A549 (cell line): ENCODE results near the gene ARPC1A. TPM values are rescaled to one million over a fixed set of nuclear protein-coding genes. Genes with fewer than 3 reads are reported as not detected.

Source experiments
- ATAC-seq, 2 experiments: fragments of 200-7000 bp in 1 of 2; fragments of >200 bp in 1 of 2; cut with Nextera tagmentation in 1 of 2; cut with Tn5 transposase in 1 of 2; 3 replicates each; pipeline versions ENCODE4 v1.8.0 to v1.9.1; 2018 to 2020; ENCODE audit warnings: mild to moderate bottlenecking in 1 of 2, moderate library complexity in 1 of 2
- CTCF ChIA-PET: fragments of 300-600 bp; sonication (Branson Sonifier 250); formaldehyde crosslinking; extraction: SDS; loops from one replicate; lab custom pipeline; 2021; ENCODE audit warnings: antibody characterized with exemption, inconsistent platforms; lab: Yijun Ruan, JAX
- POLR2A ChIA-PET: fragments of 350-600 bp; formaldehyde crosslinking; extraction: SDS; loops from one replicate; lab custom pipeline; 2021; ENCODE audit warnings: antibody characterized with exemption, inconsistent platforms; lab: Yijun Ruan, JAX
- DNase-seq, 2 experiments: peaks; one replicate each; pipeline versions ENCODE4 v3.0.0 to v3.0.0-alpha.2; 2011 to 2016; ENCODE audit warnings: low read depth in 1 of 2, low spot score in 1 of 2
- FAIRE-seq: peaks from 2 replicates; lab custom pipeline; 2011; peaks lifted over from hg19 to GRCh38; lab: Jason Lieb, UNC
- H3K27ac ChIP-seq, 2 experiments: fragments of >200 bp; sonication (Bioruptor Twin); formaldehyde crosslinking; 3 replicates each; pipeline ENCODE4 v1.5.1; 2016 to 2017
- H3K4me1 ChIP-seq: fragments of >200 bp; sonication (Bioruptor Twin); formaldehyde crosslinking; 3 replicates; pipeline ENCODE4 v1.6.1; 2016
- H3K4me2 ChIP-seq: fragments of >200 bp; sonication (Bioruptor Twin); formaldehyde crosslinking; 3 replicates; pipeline ENCODE4 v1.6.1; 2016
- H3K4me3 ChIP-seq: fragments of >200 bp; sonication (Bioruptor Twin); formaldehyde crosslinking; 3 replicates; pipeline ENCODE4 v1.5.1; 2016
- H3K9me3 ChIP-seq: fragments of >200 bp; sonication (Bioruptor Twin); formaldehyde crosslinking; 3 replicates; pipeline ENCODE4 v1.6.1; 2016
- BCL3 ChIP-seq: fragments of >200 bp; sonication (Bioruptor Twin); formaldehyde crosslinking; IDR thresholded peaks from 3 replicates; pipeline ENCODE4 v1.6.1; 2016
- CBX8 ChIP-seq: fragments of 200-600 bp; sonication (generic); IDR thresholded peaks from 2 replicates; pipeline ENCODE4 v1.6.1; 2016
- CEBPB ChIP-seq, 2 experiments: fragments of >200 bp in 1 of 2; sonication (Bioruptor Twin) in 1 of 2; formaldehyde crosslinking in 1 of 2; IDR thresholded peaks; 2 replicates each; pipeline ENCODE4 v1.6.1; 2012 to 2016
- CTCF ChIP-seq: fragments of >200 bp; sonication (Bioruptor Twin); formaldehyde crosslinking; IDR thresholded peaks from 3 replicates; pipeline ENCODE4 v1.5.1; 2016
- EHF ChIP-seq: fragments of 250-450 bp; sonication (Bioruptor Pico); IDR thresholded peaks from 2 replicates; pipeline ENCODE4 v1.5.0; 2020; ENCODE audit warnings: mild to moderate bottlenecking
- EHMT2 ChIP-seq: fragments of 200-600 bp; sonication (generic); IDR thresholded peaks from 2 replicates; pipeline ENCODE4 v1.6.1; 2016; ENCODE audit warnings: antibody characterized with exemption, low read depth, mild to moderate bottlenecking, moderate library complexity
- ELK1 ChIP-seq: fragments of 150-350 bp; IDR thresholded peaks from 2 replicates; pipeline ENCODE4 v1.6.1; 2014; ENCODE audit warnings: low read depth, mild to moderate bottlenecking, low read length
- GATA3 ChIP-seq: IDR thresholded peaks from 2 replicates; pipeline ENCODE4 v1.6.1; 2012; ENCODE audit warnings: borderline replicate concordance
- HEYL ChIP-seq: fragments of 250-450 bp; sonication (Bioruptor Pico); IDR thresholded peaks from 2 replicates; pipeline ENCODE4 v1.8.0; 2021; ENCODE audit warnings: mild to moderate bottlenecking, moderate library complexity
- JUN ChIP-seq, 2 experiments: fragments of >200 bp; sonication (Bioruptor Twin); formaldehyde crosslinking; IDR thresholded peaks; 2 replicates in 1 of 2; 3 replicates in 1 of 2; pipeline ENCODE4 v1.6.1; 2016 to 2017
- MAZ ChIP-seq: fragments of 150-350 bp; IDR thresholded peaks from 2 replicates; pipeline ENCODE4 v1.6.1; 2014; ENCODE audit warnings: antibody characterized with exemption, low read depth, low read length, borderline replicate concordance
- NPAS2 ChIP-seq: fragments of 250-450 bp; sonication (Bioruptor Pico); IDR thresholded peaks from 2 replicates; pipeline ENCODE4 v1.8.0; 2022; ENCODE audit warnings: mild to moderate bottlenecking, moderate library complexity, borderline replicate concordance
- RARB ChIP-seq: fragments of 250-450 bp; sonication (Bioruptor Pico); IDR thresholded peaks from 2 replicates; pipeline ENCODE4 v1.8.0; 2021; ENCODE audit warnings: mild to moderate bottlenecking, moderate library complexity
- REST ChIP-seq: fragments of 200-600 bp; sonication (generic); IDR thresholded peaks from 2 replicates; pipeline ENCODE4 v1.6.1; 2016; ENCODE audit warnings: antibody characterized with exemption, mild to moderate bottlenecking, moderate library complexity
- SREBF2 ChIP-seq: fragments of 450-650 bp; IDR thresholded peaks from 2 replicates; pipeline ENCODE4 v1.6.1; 2014; ENCODE audit warnings: mild to moderate bottlenecking, moderate library complexity
- ZFP36 ChIP-seq: fragments of 450-650 bp; IDR thresholded peaks from 2 replicates; pipeline ENCODE4 v1.6.1; 2014; ENCODE audit warnings: borderline replicate concordance; ENCODE audit not compliant: partially characterized antibody
- ZNF302 ChIP-seq: fragments of 250-450 bp; sonication (Bioruptor Pico); IDR thresholded peaks from 2 replicates; pipeline ENCODE4 v1.9.0; 2021; ENCODE audit warnings: inconsistent platforms, mild to moderate bottlenecking, moderate library complexity
- WGBS: methylation state at CpG from one replicate; pipeline ENCODE4 v1.1.6; 2017; ENCODE audit errors: missing lambda C conversion rate; 5-methylcytosine and 5-hydroxymethylcytosine counted together
- polyA plus RNA-seq, 4 experiments: library from polyadenylated mRNA; depleted of rRNA in 3 of 4; stranded (reverse); fragments of >200 nt; fragmentation: RNase III in 1 of 4; extraction: RNeasy Plus Mini Kit Qiagen cat#74134 plus additional on column Dnase treatment in 1 of 4; gene quantifications; 2 replicates in 3 of 4; 3 replicates in 1 of 4; pipeline ENCODE4 v1.2.3, GENCODE V29; 2011 to 2017
- TF ChIP-seq, protein P1 (sequence below): fragments of >200 bp; sonication (Bioruptor Twin); formaldehyde crosslinking; IDR thresholded peaks from 2 replicates; pipeline ENCODE4 v1.6.1; 2016
- TF ChIP-seq, protein P2 (sequence below): IDR thresholded peaks from 2 replicates; pipeline ENCODE4 v1.6.1; 2012
- TF ChIP-seq, protein P3 (sequence below): IDR thresholded peaks from 2 replicates; pipeline ENCODE4 v1.6.1; 2012

ARPC1A gene
- polyA plus RNA-seq, 2 of the 4 experiments (the other 2 are of a cell fraction), result 116 to 120 TPM

DNA sequence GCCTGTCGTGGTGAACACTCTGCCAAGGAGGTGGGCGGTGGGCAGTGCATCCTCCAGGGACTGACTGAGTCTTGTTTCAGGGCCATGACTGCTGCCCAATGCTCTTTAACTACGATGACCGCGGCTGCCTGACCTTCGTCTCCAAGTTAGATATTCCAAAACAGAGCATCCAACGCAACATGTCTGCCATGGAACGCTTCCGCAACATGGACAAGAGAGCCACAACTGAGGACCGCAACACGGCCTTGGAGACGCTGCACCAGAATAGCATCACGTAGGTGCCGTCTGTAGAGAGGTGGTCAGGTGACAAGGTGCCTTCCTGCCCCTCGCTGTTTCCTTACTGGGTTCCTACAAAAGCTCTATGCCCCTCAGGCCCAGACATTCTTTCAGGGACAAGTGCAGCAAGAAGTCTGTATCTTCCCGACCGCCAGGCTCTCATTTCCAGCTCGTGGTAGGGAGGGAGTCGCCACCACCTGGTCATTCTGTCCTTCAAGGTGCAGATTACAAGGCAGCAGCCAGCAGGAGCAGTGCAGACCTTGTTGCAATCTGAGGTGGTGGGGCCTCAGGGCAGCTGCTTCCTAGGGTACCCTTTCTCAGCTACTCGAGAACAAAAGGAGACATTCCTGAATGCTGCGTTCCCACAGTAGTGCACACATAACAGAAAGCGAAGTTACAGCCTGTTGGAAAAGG lies 33.9 kb downstream of the ARPC1A start:
- FAIRE-seq (no peak), DNase-seq (no peak), ATAC-seq (peak in 1 of 2 experiments; percentile 49; a peak in 3 of 6 replicates)
- Histone ChIP-seq H3K4me2 (no peak overlapping the region), H3K9me3 (no peaks in the 10 kb centered on the region), H3K4me3 (no peak overlapping the region), H3K4me1 (no peaks in the 10 kb centered on the region), H3K27ac (no peak overlapping the region)
- TF ChIP-seq RARB (CRISPR knock-in tag) (no peak), MAZ (no peak), CEBPB (IDR thresholded peaks at IDR 0.05) (no peak), EHF (CRISPR knock-in tag) (no peak), REST (no peak), EHMT2 (no peak)
- TF ChIP-seq, protein P1, sequence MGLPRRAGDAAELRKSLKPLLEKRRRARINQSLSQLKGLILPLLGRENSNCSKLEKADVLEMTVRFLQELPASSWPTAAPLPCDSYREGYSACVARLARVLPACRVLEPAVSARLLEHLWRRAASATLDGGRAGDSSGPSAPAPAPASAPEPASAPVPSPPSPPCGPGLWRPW, result no peak
- ChIA-PET POLR2A (interaction anchor here (0.6 kb wide), 1 partner anchor 43 kb away, joined by 3 read pairs; no protein-coding TSS in a partner anchor), CTCF (interaction anchor here (0.6 to 1.0 kb wide), 3 partner anchors 10 to 72 kb away, joined by 3 to 5 read pairs (median 4); no protein-coding TSS in a partner anchor)
- WGBS, result 94% methylated on average over 22 of the region's 22 CpGs

GRCh38 chr7:99362801-99363200 lies 37.1 kb downstream of the ARPC1A start:
- DNase-seq (no peak), ATAC-seq (no peak), FAIRE-seq (no peak)
- H3K9me3 ChIP-seq, result no peaks in the 10 kb centered on the region
- no peaks in the 10 kb centered on the region for H3K4me1 ChIP-seq
- no peak overlapping the region for H3K27ac ChIP-seq
- POLR2A ChIA-PET, result interaction anchor here (0.5 kb wide), 1 partner anchor 220 kb away, joined by 4 read pairs; no protein-coding TSS in a partner anchor
- CTCF ChIA-PET, result no interaction called here
- H3K4me3 ChIP-seq, result no peak overlapping the region
- no peak overlapping the region for H3K4me2 ChIP-seq
- TF ChIP-seq, protein P1, result no peak
- TF ChIP-seq CEBPB (IDR thresholded peaks at IDR 0.05) (no peak), CBX8 (no peak), HEYL (CRISPR knock-in tag) (no peak), GATA3 (no peak), ELK1 (no peak), ZFP36 (no peak), NPAS2 (CRISPR knock-in tag) (no peak), JUN (IDR thresholded peaks at IDR 0.05) (no peak), CTCF (no peak), BCL3 (no peak), SREBF2 (no peak), ZNF302 (CRISPR knock-in tag) (no peak)
- TF ChIP-seq, protein P2, sequence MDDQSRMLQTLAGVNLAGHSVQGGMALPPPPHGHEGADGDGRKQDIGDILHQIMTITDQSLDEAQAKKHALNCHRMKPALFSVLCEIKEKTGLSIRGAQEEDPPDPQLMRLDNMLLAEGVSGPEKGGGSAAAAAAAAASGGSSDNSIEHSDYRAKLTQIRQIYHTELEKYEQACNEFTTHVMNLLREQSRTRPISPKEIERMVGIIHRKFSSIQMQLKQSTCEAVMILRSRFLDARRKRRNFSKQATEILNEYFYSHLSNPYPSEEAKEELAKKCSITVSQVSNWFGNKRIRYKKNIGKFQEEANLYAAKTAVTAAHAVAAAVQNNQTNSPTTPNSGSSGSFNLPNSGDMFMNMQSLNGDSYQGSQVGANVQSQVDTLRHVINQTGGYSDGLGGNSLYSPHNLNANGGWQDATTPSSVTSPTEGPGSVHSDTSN, result no peak
- TF ChIP-seq, protein P3, sequence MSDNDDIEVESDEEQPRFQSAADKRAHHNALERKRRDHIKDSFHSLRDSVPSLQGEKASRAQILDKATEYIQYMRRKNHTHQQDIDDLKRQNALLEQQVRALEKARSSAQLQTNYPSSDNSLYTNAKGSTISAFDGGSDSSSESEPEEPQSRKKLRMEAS, result no peak
- TF ChIP-seq, all 56 proteins: peak for 0
- 92% methylated on average over 3 of the region's 3 CpGs for WGBS
